Activated T-cell treated with anti-CD3 and anti-CD28 coated beads for 4 hours (primary cell): Measurements from ENCODE around the gene SMIM33.
A peak's percentile ranks its signal among the peaks of the same experiment; 100 is the strongest.
"Not testable (repeated sequence)": the region's sequence is repeated elsewhere in the genome, so short reads cannot be mapped to it uniquely, and the experiment has no call there.

ENCODE experiments used
- DNase-seq: peaks from one replicate; pipeline ENCODE4 v3.0.0-alpha.2; 2020

Gene SMIM33

GRCh38 chr5:139470821-139471300 is at the start of gene SMIM33:
TSS of gene SMIM33 (plus strand) at chr5:139471004. CDS start at chr5:139471122, 118 bp downstream.
- DNase-seq = no peak

DNA sequence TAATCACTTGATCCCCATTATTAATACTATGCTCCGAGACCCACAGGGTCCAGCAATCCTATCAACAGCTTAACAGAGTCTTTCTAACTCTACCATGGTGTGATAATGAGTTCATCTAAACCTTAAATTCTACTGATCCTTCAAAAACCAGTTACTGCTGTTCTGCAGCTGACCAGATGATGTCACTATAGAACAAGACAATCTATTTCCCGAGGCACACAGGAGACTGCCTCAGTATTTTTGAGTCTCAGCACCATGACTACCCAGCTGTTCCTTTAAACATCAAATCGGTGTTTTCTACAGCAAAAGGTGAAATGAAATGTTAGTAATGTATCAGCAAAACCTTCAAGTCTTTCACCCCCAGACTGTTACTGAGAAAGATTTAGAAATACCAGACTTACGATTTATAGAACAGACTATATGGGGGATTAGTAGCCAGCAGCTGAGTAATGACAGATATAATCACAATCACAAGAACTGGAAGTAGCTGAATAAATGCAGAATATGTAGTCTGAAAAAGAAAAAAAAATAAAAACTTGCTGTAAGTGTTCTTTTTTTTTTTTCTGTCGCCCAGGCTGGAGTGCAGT is 48.4 kb upstream of the SMIM33 start:
- DNase-seq = peak; percentile 52

- no peak for DNase-seq
These were observed 45.3 kb upstream of the SMIM33 start for GRCh38 chr5:139425497-139425896.

GRCh38 chr5:139426203-139426885 is 44.5 kb upstream of the SMIM33 start:
- no peak for DNase-seq

DNA sequence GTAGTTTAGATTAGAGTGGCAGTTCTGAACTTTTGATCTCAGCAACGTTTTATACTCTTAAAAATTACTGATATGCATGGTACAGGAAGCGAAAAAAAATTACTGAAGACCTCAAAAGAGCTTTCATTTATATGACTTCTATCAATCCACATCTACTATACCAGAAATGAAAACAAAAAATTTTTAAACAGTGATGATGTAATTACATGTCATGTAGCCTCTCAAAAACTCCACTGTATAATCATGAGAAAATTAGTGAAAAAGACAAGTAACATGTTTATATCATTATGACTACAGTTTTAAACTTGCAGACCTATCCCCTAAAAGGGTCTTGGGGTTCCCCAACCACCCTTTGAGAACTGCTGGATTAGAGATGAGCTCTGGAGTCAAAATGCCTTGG is 40.8 kb upstream of the SMIM33 start:
- no peak for DNase-seq

GRCh38 chr5:139431706-139432105 is 39.1 kb upstream of the SMIM33 start:
- no peak for DNase-seq

DNA sequence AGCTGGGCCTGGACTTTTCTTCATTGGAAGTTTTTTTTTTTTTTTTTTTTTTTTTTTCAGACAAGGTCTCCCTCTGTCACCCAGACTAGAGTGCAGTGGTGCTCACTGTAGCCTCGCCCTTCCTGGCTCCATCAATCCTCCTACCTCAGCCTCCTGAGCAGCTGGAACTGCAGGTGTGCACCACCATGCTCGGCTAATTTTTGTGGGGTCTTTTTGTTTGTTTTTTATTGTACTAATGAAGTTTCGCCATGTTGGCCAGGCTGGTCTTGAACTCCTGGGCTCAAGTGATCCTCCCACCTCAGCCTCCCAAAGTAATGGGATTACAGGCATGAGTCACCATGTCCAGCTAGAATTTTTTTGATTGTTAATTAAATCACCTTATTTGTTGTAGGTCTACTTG is 35.1 kb upstream of the SMIM33 start:
- DNase-seq = no peak

- DNase-seq = no peak
These were observed 32.1 kb upstream of the SMIM33 start for GRCh38 chr5:139438707-139439012.

DNA sequence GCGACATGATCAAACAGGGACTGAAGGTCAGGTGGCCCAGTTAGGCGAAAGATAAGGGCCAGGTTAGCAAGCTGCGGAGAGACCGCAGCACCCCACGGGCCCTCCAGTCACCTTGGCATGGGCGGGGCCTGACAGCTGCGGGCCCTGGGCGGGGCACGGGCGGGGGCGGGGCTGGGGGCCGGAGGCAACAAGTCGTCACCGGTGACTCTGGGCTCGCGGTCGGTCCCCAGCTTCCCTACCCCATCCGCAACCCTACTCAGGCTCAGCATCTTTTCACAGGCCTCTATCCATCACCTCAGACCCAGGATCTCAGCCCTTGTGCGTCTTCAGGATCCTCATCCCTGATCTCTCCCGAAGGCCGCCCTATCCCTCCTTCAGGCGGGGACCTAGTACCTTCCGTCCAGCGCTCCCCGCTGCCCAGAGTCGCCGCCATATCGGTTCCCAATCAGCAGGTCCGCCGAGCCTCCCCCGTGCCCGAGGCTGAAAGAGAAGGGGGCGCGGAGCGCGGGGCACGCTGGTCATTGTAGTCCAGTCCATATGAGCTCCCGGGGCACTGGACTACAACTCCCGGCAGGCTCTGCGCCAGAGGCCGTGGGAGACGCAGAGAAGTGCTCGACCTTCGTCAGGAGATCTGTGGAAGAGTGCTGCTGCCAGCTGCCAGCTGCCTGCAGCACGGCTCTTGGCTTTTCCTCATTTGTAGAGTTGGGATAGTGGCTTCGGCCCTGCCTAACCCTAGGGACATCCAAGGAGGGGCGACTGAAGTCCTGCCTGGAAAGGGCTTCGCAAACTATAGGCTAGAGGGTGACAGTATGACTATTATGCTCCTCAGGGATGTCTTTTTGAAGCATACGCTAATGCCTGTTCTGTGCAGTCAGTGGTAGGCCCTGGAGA is 31.5 kb upstream of the SMIM33 start, which contains the start of gene DNAJC18:
TSS of gene DNAJC18 (minus strand) at position 513 of the 891 bp plus-strand sequence. CDS start at position 433, 80 bp downstream.
- DNase-seq = peak; percentile 88

- not testable (repeated sequence) for DNase-seq
These were observed 30.4 kb upstream of the SMIM33 start for GRCh38 chr5:139440416-139440815.

- DNase-seq = no peak
These were observed 26.9 kb upstream of the SMIM33 start for GRCh38 chr5:139443831-139444453.

GRCh38 chr5:139445325-139446170 is 25.3 kb upstream of the SMIM33 start:
- DNase-seq = no peak

GRCh38 chr5:139446956-139447779 is 23.6 kb upstream of the SMIM33 start:
- no peak for DNase-seq

GRCh38 chr5:139451176-139451575 is 19.6 kb upstream of the SMIM33 start:
- no peak for DNase-seq

GRCh38 chr5:139451878-139452660 is 18.7 kb upstream of the SMIM33 start:
- DNase-seq = no peak

DNA sequence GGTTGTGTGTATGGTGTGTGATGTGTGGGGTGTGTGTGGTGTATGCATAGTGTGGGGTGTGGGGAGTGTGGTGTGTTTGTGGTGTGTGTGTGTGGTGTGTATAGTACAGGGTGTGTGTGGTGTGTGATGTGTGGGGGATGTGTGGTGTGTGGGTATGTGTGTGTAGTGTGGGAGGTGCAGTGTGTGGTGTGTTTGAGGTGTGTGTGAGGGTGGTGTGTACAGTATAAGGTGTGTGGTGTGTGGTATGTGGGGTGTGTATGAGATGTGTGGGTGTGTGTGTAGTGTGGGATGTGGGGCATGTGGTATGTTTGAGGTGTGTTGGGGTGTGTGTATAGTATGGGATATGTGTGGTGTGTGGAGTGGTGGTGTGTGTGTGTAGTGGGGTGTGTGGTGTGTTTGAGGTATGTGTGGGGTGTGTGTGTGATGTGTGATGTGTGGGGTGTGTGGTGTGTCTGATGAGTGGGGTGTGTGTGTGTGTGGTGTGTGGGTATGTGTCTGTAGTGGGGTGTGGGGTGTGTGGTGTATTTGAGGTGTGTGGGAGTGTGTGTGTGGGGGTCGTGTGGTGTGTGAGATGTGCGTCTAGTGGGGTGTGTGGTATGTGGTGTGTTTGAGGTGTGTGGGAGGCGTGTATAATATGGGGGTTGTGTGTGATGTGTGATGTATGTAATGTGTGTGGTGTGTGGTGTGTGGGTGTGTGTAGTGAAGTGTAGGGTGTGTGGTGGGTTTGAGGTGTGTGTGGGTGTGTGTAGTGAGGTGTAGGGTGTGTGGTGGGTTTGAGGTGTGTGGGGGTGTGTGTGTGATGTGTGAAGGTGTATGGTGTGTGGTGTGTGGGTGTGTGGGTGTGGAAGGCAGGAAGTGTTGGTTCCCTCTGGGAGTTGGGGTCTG is 16.9 kb upstream of the SMIM33 start:
- DNase-seq = peak; percentile 51

DNA sequence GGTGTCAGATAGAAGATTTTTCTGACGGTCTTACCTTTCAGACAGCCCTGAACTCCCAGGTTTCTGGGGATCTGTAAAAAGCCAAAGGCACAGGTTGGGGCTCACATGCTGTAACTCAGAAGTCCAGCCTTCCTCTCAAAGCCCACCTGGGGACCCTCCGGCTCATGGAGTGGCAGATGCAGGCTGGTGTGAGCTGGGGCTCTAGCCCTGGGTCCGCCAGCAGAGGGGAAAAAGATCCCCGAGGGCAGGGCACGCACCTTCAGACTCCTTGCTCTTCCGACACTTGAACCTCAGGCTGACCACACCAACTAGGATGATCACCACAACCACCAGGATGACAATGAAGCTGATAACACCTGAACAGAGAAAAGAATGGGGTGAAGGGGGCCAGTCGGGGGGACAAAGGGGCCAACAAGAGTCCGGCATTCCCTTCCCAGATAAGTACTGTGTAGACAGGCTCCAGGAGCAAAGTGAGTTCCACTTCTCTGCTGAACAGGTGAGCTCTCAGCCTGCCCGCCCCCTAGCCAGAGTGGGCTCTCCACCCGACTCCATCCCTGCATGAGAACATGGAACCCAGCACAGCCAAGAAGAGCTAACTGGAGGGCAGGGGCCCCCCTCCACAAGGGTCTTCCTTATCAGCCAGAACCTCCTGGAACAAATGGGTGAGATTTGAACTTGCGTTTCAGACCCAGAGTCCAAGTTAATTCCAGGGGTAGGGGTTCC is 16.1 kb upstream of the SMIM33 start:
- no peak for DNase-seq

GRCh38 chr5:139456776-139457175 is 14.0 kb upstream of the SMIM33 start:
- no peak for DNase-seq

GRCh38 chr5:139457241-139457640 is 13.6 kb upstream of the SMIM33 start:
- DNase-seq = no peak
